HUES6 (cell line): ENCODE results near the gene ATXN7L1.

Experiments used
- H3K27ac ChIP-seq: 2 replicates; pipeline ENCODE4 v1.7.0; 2013; ENCODE audit warnings: low read depth, mild to moderate bottlenecking, low read length, inconsistent platforms
- H3K27me3 ChIP-seq: 2 replicates; pipeline ENCODE4 v1.6.1; 2013; ENCODE audit warnings: low read length; ENCODE audit not compliant: control insufficient read depth, insufficient read depth
- H3K36me3 ChIP-seq: 2 replicates; pipeline ENCODE4 v1.6.1; 2013; ENCODE audit warnings: low read length; ENCODE audit not compliant: control insufficient read depth, insufficient read depth
- H3K4me1 ChIP-seq: 2 replicates; pipeline ENCODE4 v1.6.1; 2013; ENCODE audit warnings: low read length; ENCODE audit not compliant: control insufficient read depth, insufficient read depth
- H3K4me3 ChIP-seq: 2 replicates; pipeline ENCODE4 v1.5.1; 2013; ENCODE audit warnings: low read depth, low read length
- H3K9ac ChIP-seq: one replicate; pipeline ENCODE4 v1.6.1; 2013; ENCODE audit warnings: mild to moderate bottlenecking, low read length
- H3K9me3 ChIP-seq: 2 replicates; pipeline ENCODE4 v1.6.1; 2013; ENCODE audit warnings: low read depth, low read length; ENCODE audit not compliant: control insufficient read depth, insufficient read depth

Gene ATXN7L1

GRCh38 chr7:105618016-105618296, 258.4 kb downstream of the ATXN7L1 start:
- Histone ChIP-seq H3K36me3 (peaks cover 88% of the 10 kb centered on the region), H3K9ac (no peak overlapping the region), H3K4me3 (no peak overlapping the region), H3K27me3 (no peaks in the 10 kb centered on the region), H3K4me1 (peaks cover 5% of the 10 kb centered on the region; the same call in 1 of the 2 replicates), H3K27ac (no peak overlapping the region), H3K9me3 (no peaks in the 10 kb centered on the region)

- Histone ChIP-seq H3K9ac (no peak overlapping the region), H3K27me3 (no peaks in the 10 kb centered on the region), H3K36me3 (peaks cover 88% of the 10 kb centered on the region), H3K27ac (no peak overlapping the region), H3K4me1 (peaks cover 5% of the 10 kb centered on the region; the same call in 1 of the 2 replicates), H3K9me3 (no peaks in the 10 kb centered on the region), H3K4me3 (no peak overlapping the region)
Measured at GRCh38 chr7:105617280-105618015, 259.0 kb downstream of the ATXN7L1 start.

GRCh38 chr7:105614341-105614840, 262.0 kb downstream of the ATXN7L1 start:
- H3K27ac ChIP-seq = no peak overlapping the region
- H3K4me1 ChIP-seq = peaks cover 10% of the 10 kb centered on the region; the same call in 1 of the 2 replicates
- no peaks in the 10 kb centered on the region for H3K27me3 ChIP-seq
- no peak overlapping the region for H3K4me3 ChIP-seq
- no peak overlapping the region for H3K9ac ChIP-seq
- peaks cover 70% of the 10 kb centered on the region for H3K36me3 ChIP-seq
- H3K9me3 ChIP-seq = no peaks in the 10 kb centered on the region

- Histone ChIP-seq H3K9ac (no peak overlapping the region), H3K4me3 (no peak overlapping the region), H3K36me3 (peaks cover 69% of the 10 kb centered on the region), H3K4me1 (peaks cover 10% of the 10 kb centered on the region; the same call in 1 of the 2 replicates), H3K9me3 (no peaks in the 10 kb centered on the region), H3K27me3 (no peaks in the 10 kb centered on the region), H3K27ac (no peak overlapping the region)
Measured at GRCh38 chr7:105613611-105614330, 262.6 kb downstream of the ATXN7L1 start.

- H3K27ac ChIP-seq = no peak overlapping the region
Measured at GRCh38 chr7:105612806-105613205, 263.6 kb downstream of the ATXN7L1 start.

GRCh38 chr7:105611856-105612775, 264.3 kb downstream of the ATXN7L1 start:
- Histone ChIP-seq H3K27ac (no peak overlapping the region), H3K9ac (no peak overlapping the region), H3K36me3 (peaks cover 67% of the 10 kb centered on the region)

More at GRCh38 chr7:105612806-105613205, 263.6 kb downstream of the ATXN7L1 start:
- peaks cover 69% of the 10 kb centered on the region for H3K36me3 ChIP-seq
- no peaks in the 10 kb centered on the region for H3K27me3 ChIP-seq
- no peak overlapping the region for H3K9ac ChIP-seq
- H3K9me3 ChIP-seq = no peaks in the 10 kb centered on the region
- H3K4me1 ChIP-seq = peaks cover 5% of the 10 kb centered on the region; the same call in 1 of the 2 replicates
- H3K4me3 ChIP-seq = no peak overlapping the region

GRCh38 chr7:105610165-105610930, 266.1 kb downstream of the ATXN7L1 start:
- Histone ChIP-seq H3K9me3 (no peaks in the 10 kb centered on the region), H3K9ac (no peak overlapping the region), H3K27ac (no peak overlapping the region), H3K27me3 (no peaks in the 10 kb centered on the region), H3K4me1 (0 out of 2 replicates have a peak, but pooled peaks cover 4% of the 10 kb centered on the region), H3K36me3 (peaks cover 55% of the 10 kb centered on the region), H3K4me3 (no peak overlapping the region)

More at GRCh38 chr7:105611856-105612775, 264.3 kb downstream of the ATXN7L1 start:
- Histone ChIP-seq H3K27me3 (no peaks in the 10 kb centered on the region), H3K4me3 (no peak overlapping the region), H3K9me3 (no peaks in the 10 kb centered on the region), H3K4me1 (0 out of 2 replicates have a peak, but pooled peaks cover 4% of the 10 kb centered on the region)

GRCh38 chr7:105602325-105603305, 273.8 kb downstream of the ATXN7L1 start:
- no peak overlapping the region for H3K4me3 ChIP-seq
- 0 out of 2 replicates have a peak, but pooled peaks cover 5% of the 10 kb centered on the region for H3K36me3 ChIP-seq
- H3K27me3 ChIP-seq = no peaks in the 10 kb centered on the region
- no peak overlapping the region for H3K27ac ChIP-seq
- H3K9me3 ChIP-seq = no peaks in the 10 kb centered on the region
- no peak overlapping the region for H3K9ac ChIP-seq
- peaks cover 12% of the 10 kb centered on the region for H3K4me1 ChIP-seq

GRCh38 chr7:105600720-105601550, 275.5 kb downstream of the ATXN7L1 start:
- Histone ChIP-seq H3K4me3 (no peak overlapping the region), H3K27me3 (no peaks in the 10 kb centered on the region), H3K27ac (no peak overlapping the region), H3K9me3 (no peaks in the 10 kb centered on the region), H3K4me1 (peaks cover 21% of the 10 kb centered on the region), H3K36me3 (no peaks in the 10 kb centered on the region), H3K9ac (peak overlapping the region; percentile 34)
